TTC549 (cell line): ENCODE measurements around the gene PSMB4.
"Not testable (repeated sequence)": the region's sequence is repeated elsewhere in the genome, so short reads cannot be mapped to it uniquely, and the experiment has no call there.

Experiments used
- FAIRE-seq: peaks from 2 replicates; lab custom pipeline; 2012; peaks lifted over from hg19 to GRCh38; lab: Jason Lieb, UNC

The PSMB4 gene

GRCh38 chr1:151399324-151400171 is at the start of gene PSMB4:
PSMB4 (plus strand) TSS chr1:151399573; CDS start chr1:151399588, 15 bp downstream.
- FAIRE-seq = peak; percentile 96

DNA sequence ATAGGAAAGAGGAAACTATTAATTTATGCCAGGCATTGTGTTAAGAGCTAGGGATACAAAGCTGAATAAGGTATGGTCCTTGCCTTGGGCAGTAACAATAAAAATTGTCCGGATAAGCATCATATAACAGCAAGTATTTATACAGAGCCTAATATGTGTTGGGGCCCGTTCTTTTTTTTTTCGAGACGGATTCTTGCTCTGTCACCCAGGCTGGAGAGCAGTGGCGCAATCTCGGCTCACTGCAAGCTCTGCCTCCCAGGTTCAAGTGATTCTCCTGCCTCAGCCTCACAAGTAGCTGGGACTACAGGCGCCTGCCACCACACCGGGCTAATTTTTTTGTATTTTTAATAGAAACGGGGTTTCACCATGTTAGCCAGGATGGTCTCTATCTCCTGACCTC is 49.0 kb upstream of the PSMB4 start:
- FAIRE-seq = not testable (repeated sequence)

DNA sequence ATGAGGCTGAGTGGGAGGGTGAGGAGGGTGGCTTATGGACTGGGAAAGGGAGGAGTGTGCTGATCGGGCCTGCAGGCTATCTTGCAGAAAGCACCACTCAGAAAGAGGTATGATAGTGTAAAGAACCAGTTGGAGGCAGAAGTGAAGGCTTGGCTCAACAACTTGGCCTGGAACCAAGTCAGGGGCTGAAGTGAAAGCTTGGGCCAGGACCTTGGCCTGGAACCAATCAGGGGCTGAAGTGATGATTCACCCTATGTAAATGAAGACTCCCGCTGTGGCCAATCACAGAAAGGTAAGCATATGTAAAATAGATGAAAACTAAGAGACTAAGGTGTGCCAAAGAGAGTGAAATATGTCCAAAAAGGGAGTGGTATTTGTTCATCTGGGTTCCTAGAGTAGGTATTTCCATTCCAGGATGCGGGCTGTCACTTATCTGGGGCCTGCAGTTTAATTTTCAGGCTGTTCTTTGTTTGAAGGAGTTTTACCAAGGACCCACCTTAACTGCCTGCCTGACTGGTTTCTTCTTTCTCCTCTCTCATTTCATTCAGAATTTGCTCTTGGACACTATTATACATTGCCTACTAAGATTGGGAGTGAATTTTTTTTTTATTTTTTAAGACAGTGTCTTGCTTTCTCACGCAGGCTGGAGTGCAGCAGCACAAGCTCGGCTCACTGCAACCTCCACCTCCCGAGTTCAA is 47.2 kb upstream of the PSMB4 start:
- no peak for FAIRE-seq

GRCh38 chr1:151356696-151357095 is 42.7 kb upstream of the PSMB4 start:
- FAIRE-seq = no peak

GRCh38 chr1:151361883-151362282 is 37.5 kb upstream of the PSMB4 start:
- FAIRE-seq = no peak

- no peak for FAIRE-seq
These were observed 36.8 kb upstream of the PSMB4 start for GRCh38 chr1:151362308-151363155.

- no peak for FAIRE-seq
These were observed 34.4 kb upstream of the PSMB4 start for GRCh38 chr1:151364996-151365395.

GRCh38 chr1:151367658-151368392 is 31.5 kb upstream of the PSMB4 start:
- FAIRE-seq = no peak

DNA sequence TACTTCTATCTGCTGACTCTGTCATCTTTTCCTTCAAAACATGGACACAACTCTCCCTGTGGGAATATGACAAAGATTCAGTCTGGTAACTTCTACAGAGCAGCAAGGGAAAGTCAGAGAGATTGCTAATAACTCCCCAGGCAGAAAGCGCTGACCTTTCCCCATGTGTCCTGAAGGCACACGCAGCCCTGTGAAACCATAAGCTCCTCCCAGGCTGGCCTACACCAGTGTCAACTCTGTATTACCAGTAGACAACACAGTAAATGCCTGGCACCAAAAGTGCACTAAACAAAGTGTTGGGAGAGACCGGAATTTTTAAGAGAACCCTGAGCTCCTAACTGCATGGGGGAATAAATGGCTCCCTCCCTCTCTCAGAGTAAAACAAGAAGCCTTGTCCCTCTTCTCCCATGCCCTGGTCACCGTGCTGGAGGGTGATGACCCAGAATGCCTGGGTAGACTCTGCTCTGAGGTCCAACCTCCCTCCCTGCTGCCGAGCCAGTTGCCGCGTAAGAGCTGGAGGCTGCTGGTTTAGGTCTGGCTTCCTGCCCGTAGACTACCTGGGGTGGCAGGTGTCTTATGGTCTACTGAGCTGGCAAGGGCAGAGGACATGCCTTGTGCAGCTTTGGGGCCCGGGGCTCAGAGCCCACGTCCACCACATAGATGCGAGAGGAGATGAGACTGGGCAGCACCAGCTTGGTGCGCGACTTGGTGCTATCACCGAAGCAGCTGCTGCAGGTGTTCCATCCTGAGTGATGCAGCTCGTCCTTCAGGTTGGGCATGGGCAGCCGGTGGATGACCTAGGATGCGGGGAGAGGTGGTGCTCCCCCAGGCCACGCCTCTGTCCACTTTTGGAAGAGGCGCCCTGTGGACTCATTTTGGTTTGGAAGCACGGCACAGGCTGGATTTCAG is 30.7 kb upstream of the PSMB4 start:
- no peak for FAIRE-seq

- no peak for FAIRE-seq
These were observed 30.1 kb upstream of the PSMB4 start for GRCh38 chr1:151369302-151369610.

DNA sequence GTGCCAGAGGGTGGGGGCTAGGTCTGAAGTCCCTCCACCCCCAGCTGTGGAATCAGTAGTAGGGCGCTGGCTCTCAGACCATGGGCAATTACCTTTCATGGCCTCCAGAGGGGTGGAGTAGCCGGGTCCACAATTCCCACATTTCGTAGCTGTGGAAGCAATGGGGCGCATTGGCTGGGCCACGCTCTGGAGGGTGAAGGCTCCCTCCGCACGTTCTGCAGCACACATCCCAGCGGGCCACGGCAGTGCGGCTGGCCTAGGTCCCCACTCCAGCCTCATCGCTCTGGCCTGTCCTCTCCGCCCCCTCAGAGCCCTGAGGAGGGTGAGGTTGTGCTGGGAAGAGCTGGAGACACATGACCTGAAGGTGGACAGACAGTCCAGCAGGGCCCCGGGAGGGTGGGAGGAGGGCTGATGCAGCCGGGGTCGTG is 29.7 kb upstream of the PSMB4 start:
- FAIRE-seq = no peak

DNA sequence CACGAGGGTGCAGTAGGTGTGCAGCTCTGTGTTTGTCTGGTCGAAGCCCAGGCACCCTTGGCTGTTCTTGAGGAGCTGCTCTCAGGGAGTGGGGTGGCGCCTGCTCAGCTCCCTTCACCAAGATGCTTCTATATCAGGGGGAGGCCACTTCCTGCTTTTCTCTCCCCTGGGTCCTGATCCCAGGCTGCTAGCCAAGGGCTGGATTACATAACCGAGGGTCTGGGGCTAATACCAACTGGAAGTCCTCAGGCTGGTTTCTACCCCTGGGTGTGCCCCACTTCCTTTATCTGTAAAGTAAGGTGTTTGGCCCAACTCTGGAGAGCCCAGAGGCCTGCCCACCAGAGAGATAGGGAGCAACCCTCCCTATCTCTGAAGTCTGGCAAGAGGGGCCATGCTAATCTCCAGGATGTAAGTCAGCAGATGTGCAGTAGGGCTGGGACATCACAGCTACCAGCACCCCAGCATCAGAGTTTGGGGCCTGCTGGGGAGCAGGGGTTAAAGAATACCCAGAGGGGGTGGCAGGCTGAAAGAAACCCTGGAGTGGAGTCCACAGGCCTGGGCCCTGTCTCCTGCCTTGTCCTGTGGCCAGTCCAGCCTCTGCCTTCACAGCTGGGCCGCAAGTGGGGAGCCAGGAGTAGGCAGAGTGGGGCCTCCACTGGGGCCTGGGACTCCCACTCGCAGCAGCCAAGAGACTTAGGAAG is 29.0 kb upstream of the PSMB4 start:
- no peak for FAIRE-seq

GRCh38 chr1:151371370-151372057 is 27.9 kb upstream of the PSMB4 start:
- FAIRE-seq = no peak

DNA sequence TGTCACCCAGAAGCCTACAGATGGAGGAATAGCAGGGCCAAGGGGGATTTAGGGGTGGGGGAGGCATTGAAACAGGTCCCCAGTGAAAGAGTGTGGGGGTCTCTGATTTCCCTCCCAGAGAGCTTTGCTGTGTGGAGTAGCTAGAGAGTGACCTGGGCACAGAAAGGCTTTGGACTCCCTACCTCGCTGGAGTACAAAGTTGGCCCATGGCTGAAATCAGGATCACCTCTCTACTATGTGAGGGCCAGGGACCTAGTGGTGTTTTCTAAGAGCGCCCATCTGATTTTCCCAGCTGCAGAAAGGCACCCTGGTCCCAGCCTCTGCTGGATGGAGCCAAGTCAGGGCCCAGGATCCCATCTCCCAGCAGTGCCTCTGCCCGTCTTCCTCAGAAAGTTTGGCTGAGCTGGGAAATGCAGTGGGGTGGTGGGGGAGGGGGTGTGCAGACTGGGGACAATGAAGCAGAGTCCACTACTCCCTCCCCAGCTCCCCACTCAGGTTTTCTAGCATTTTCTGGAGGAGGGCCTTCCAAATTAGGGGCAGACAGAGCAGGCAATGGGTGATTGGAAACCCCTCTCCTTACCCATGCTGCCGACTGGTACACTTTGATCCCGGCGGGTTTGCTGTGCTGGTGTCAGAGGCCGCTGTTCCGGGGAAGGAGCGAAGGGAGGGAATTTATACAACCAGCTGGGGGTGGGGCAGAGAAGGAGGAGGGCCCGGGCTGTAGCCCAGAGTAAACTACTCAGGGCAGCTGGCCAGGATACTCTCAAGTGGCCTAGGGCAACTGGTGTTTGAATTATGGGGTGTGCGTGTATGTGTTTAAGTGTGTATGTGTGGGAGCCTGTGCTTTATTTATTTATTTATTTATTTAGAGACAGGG is 27.1 kb upstream of the PSMB4 start, which contains the start of gene SELENBP1:
TSS of gene SELENBP1 (minus strand) at position 648 of the 877 bp plus-strand sequence. CDS start at position 584, 64 bp downstream.
- no peak for FAIRE-seq

DNA sequence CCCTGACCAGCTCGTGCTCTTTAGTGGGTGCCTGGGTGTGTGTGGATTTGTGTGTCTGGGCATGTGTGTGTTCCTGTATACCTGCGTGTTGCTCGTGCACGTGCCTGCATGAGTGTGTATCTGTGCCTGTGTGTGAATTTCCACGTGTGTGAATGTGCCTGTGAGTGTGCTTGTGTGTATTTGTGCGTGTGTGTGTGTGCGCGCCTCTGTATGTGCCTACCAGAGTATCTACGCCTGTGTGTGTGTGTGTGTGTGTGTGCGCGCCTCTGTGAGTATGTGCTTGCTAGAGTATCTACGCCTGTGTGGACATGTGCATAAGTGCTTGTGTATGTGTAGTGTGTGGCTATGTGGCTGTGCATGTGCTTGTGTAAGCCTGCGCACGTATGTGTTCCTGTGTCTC is 26.2 kb upstream of the PSMB4 start:
- FAIRE-seq = no peak

DNA sequence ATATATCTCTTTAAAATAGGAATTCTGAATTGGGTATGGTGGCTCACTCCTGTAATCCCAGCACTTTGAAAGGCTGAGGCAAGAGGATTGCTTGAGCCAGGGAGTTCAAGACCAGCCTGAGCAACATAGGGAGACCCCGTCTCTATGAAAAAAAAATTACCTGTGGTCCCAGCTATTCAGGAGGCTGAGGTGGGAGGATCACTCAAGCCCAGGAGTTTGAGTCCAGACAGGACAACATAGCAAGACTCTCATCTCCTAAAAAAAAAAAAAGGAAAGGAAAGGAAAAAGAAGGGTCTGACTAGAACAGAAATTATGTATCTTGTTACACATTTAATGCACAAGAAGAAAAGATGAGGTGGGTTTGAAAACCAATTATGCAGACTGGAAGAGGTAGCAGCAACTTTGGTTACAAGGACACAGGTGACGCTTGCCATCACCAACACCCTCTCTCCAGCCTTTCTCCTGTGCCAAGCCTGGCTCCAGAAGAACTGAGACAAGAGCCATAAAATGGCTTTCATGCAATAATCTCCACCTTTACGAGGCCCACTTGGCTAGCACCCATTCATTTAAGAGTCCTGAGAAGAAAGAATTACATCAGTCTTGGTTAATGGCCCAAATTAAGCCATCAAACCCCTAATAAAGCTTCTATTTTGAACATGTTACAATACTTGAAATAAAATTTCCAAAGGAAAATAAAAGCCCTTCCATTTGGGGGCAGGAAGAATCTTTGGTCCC is 22.1 kb upstream of the PSMB4 start:
- FAIRE-seq = no peak

DNA sequence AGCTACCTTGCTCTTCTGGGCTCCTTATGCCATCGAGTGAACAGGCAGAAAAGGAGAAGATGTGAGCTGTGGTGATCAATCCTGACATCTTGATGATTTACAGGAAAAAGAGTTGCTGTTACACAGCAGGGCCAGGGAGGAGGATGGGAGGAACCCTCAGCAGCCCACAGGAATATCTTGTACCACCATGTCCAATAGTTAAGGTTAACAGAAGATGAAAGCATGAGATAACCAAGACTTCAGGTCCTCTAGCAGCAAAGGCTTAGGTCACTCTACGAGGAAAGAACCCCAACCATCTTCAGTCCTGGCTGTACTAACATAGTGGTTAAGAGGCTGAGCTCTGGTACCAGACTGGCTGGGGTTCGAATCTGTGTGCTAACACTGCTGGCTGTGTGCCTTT is 14.8 kb upstream of the PSMB4 start:
- FAIRE-seq = no peak

DNA sequence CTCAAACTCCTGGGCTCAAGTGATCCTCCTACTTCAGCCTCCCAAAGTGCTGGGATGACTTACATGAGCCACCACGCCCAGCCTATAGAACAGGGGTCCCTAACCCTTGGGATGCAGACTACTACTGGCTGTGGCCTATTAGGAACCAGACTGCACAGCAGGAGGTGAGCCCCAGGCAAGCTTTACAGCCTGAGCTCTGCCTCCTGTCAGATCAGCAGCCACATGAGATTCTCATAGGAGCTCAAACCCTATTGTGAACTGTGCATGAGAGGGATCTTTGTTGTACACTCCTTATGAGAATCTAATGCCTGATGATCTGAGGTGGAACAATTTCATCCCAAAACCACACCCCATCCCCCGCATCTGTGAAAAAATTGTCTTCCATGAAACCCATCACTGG is 13.4 kb upstream of the PSMB4 start:
- FAIRE-seq = no peak
